H1 (cell line): ENCODE data around the gene FSTL4. TPM values are rescaled to one million over a fixed set of nuclear protein-coding genes. Genes with fewer than 3 reads are reported as not detected.

Experiments
- CTCF ChIA-PET: fragments of 300-600 bp; sonication (Branson Sonifier 250); formaldehyde crosslinking; loops from one replicate; lab custom pipeline; 2021; ENCODE audit not compliant: partially characterized antibody; lab: Charles Lee
- POLR2A ChIA-PET: fragments of 300-600 bp; sonication (Branson Sonifier 250); formaldehyde crosslinking; loops from one replicate; lab custom pipeline; 2021; ENCODE audit warnings: inconsistent platforms; ENCODE audit not compliant: partially characterized antibody; lab: Charles Lee
- DNase-seq, 2 experiments: peaks; one replicate each; pipeline versions ENCODE4 v3.0.0 to v3.0.0-alpha.2; 2010 to 2022; ENCODE audit warnings: low spot score in 2 of 2, low read depth in 1 of 2, mixed read lengths in 1 of 2
- FAIRE-seq: peaks from 2 replicates; lab custom pipeline; 2011; peaks lifted over from hg19 to GRCh38; lab: Jason Lieb, UNC
- H2AFZ ChIP-seq: 2 replicates; pipeline ENCODE4 v1.8.1; 2012; ENCODE audit warnings: low read length, inconsistent platforms
- H2AK5ac ChIP-seq: 2 replicates; pipeline ENCODE4 v1.6.1; 2013; ENCODE audit warnings: low read depth, low read length
- H2BK120ac ChIP-seq: replicated peaks from 2 replicates; pipeline ENCODE3; 2013; ENCODE audit warnings: low read depth, low read length, inconsistent platforms
- H2BK12ac ChIP-seq: 2 replicates; pipeline ENCODE4 v1.6.1; 2013; ENCODE audit warnings: low read depth, low read length
- H2BK15ac ChIP-seq: 2 replicates; pipeline ENCODE4 v1.6.1; 2013; ENCODE audit warnings: low read length
- H2BK20ac ChIP-seq: 2 replicates; pipeline ENCODE4 v1.6.1; 2013; ENCODE audit warnings: low read length
- H2BK5ac ChIP-seq: 2 replicates; pipeline ENCODE4 v1.6.1; 2013; ENCODE audit warnings: low read depth, low read length
- H3K14ac ChIP-seq: 2 replicates; pipeline ENCODE4 v1.6.1; 2013; ENCODE audit warnings: inconsistent platforms; ENCODE audit not compliant: insufficient read length
- H3K18ac ChIP-seq: 2 replicates; pipeline ENCODE4 v1.6.1; 2013; ENCODE audit warnings: low read length; ENCODE audit errors: extremely low read depth
- H3K23ac ChIP-seq: 2 replicates; pipeline ENCODE4 v1.6.1; 2013; ENCODE audit warnings: inconsistent platforms; ENCODE audit not compliant: insufficient read length
- H3K23me2 ChIP-seq: 2 replicates; pipeline ENCODE4 v1.6.1; 2013; ENCODE audit warnings: low read depth, low read length
- H3K27ac ChIP-seq: 2 replicates; pipeline ENCODE4 v1.6.1; 2011; ENCODE audit warnings: low read depth, low read length, inconsistent platforms
- H3K27me3 ChIP-seq, 4 experiments: replicated peaks in 1 of 4; 1 replicate in 1 of 4; 2 replicates in 3 of 4; pipeline versions ENCODE4 v1.6.1 to v1.8.1; 2011 to 2013; ENCODE audit warnings: low read length in 3 of 4, mild to moderate bottlenecking in 3 of 4, inconsistent platforms in 2 of 4, mixed read lengths in 2 of 4, moderate library complexity in 1 of 4; ENCODE audit not compliant: control insufficient read depth in 3 of 4, insufficient read depth in 3 of 4; ENCODE audit errors: extremely low read depth in 1 of 4
- H3K36me3 ChIP-seq, 4 experiments: 2 replicates each; pipeline versions ENCODE4 v1.6.1 to v1.8.1; 2011 to 2013; ENCODE audit warnings: mild to moderate bottlenecking in 4 of 4, low read length in 3 of 4, moderate library complexity in 2 of 4, control low read depth in 1 of 4, inconsistent platforms in 1 of 4; ENCODE audit not compliant: insufficient read depth in 4 of 4, control insufficient read depth in 2 of 4
- H3K4ac ChIP-seq: replicated peaks from 2 replicates; pipeline ENCODE3; 2013; ENCODE audit warnings: low read length, low read depth, mixed read lengths, inconsistent platforms; ENCODE audit not compliant: insufficient read length
- H3K4me1 ChIP-seq, 4 experiments: replicated peaks in 1 of 4; 1 replicate in 1 of 4; 2 replicates in 3 of 4; pipeline versions ENCODE4 v1.6.1 to v1.8.1; 2011 to 2013; ENCODE audit warnings: low read length in 3 of 4, inconsistent platforms in 2 of 4, mixed read lengths in 1 of 4; ENCODE audit not compliant: insufficient read depth in 4 of 4, control insufficient read depth in 3 of 4
- H3K4me2 ChIP-seq, 2 experiments: 2 replicates each; pipeline versions ENCODE4 v1.6.1 to v1.8.1; 2011 to 2013; ENCODE audit warnings: low read depth in 2 of 2, low read length in 2 of 2, control low read depth in 1 of 2, inconsistent platforms in 1 of 2, mild to moderate bottlenecking in 1 of 2; ENCODE audit not compliant: insufficient read depth in 1 of 2
- H3K4me3 ChIP-seq, 4 experiments: fragments of 200-600, 300-600 bp in 1 of 4; sonication (generic), shearing (Covaris generic), sonication (Bioruptor Twin) in 1 of 4; 2 replicates each; pipeline versions ENCODE4 v1.5.1 to v1.8.1; 2011 to 2016; ENCODE audit warnings: low read length in 4 of 4, low read depth in 3 of 4, control low read depth in 2 of 4, inconsistent platforms in 2 of 4, mild to moderate bottlenecking in 2 of 4, mixed read lengths in 1 of 4, moderate library complexity in 1 of 4; ENCODE audit not compliant: insufficient read depth in 2 of 4; ENCODE audit errors: extremely low read depth in 1 of 4
- H3K56ac ChIP-seq: replicated peaks from 2 replicates; pipeline ENCODE3; 2013; ENCODE audit warnings: low read depth, mild to moderate bottlenecking, mixed read lengths, low read length, inconsistent platforms; ENCODE audit not compliant: insufficient read length
- H3K79me1 ChIP-seq: 2 replicates; pipeline ENCODE4 v1.6.1; 2013; ENCODE audit warnings: low read depth, low read length, control low read depth
- H3K79me2 ChIP-seq, 2 experiments: 2 replicates each; pipeline versions ENCODE4 v1.6.1 to v1.8.1; 2012 to 2013; ENCODE audit warnings: low read length in 2 of 2, mild to moderate bottlenecking in 2 of 2, inconsistent platforms in 1 of 2; ENCODE audit not compliant: insufficient read depth in 2 of 2, control insufficient read depth in 1 of 2
- H3K9ac ChIP-seq, 4 experiments: replicated peaks in 1 of 4; 1 replicate in 1 of 4; 2 replicates in 3 of 4; pipeline versions ENCODE4 v1.6.1 to v1.8.1; 2011 to 2013; ENCODE audit warnings: low read depth in 3 of 4, low read length in 3 of 4, control low read depth in 2 of 4, mild to moderate bottlenecking in 2 of 4, moderate library complexity in 2 of 4, inconsistent platforms in 1 of 4; ENCODE audit errors: extremely low read depth in 1 of 4
- H3K9me3 ChIP-seq, 2 experiments: 2 replicates each; pipeline versions ENCODE4 v1.6.1 to v1.8.1; 2012 to 2013; ENCODE audit warnings: mild to moderate bottlenecking in 2 of 2, moderate library complexity in 2 of 2, control low read depth in 1 of 2, inconsistent platforms in 1 of 2, low read depth in 1 of 2, low read length in 1 of 2, mixed read lengths in 1 of 2; ENCODE audit not compliant: insufficient read depth in 2 of 2
- H4K20me1 ChIP-seq, 2 experiments: replicated peaks in 1 of 2; 2 replicates each; pipeline versions ENCODE3 to v1.8.1; 2011 to 2013; ENCODE audit warnings: inconsistent platforms in 2 of 2, low read length in 2 of 2, mild to moderate bottlenecking in 1 of 2; ENCODE audit not compliant: insufficient read depth in 2 of 2, control insufficient read depth in 1 of 2
- H4K5ac ChIP-seq: 2 replicates; pipeline ENCODE4 v1.6.1; 2013; ENCODE audit warnings: low read length, low read depth, mixed read lengths, inconsistent platforms; ENCODE audit not compliant: insufficient read length
- H4K8ac ChIP-seq: 2 replicates; pipeline ENCODE4 v1.8.0; 2013; ENCODE audit warnings: mild to moderate bottlenecking, moderate library complexity, low read length, inconsistent platforms; ENCODE audit not compliant: insufficient read depth; ENCODE audit errors: extremely low read depth
- H4K91ac ChIP-seq: replicated peaks from 2 replicates; pipeline ENCODE3; 2013; ENCODE audit warnings: low read length, mixed read lengths, inconsistent platforms; ENCODE audit not compliant: insufficient read length
- BCL11A ChIP-seq, 2 experiments: IDR thresholded peaks; one replicate each; pipeline ENCODE4 v1.6.1; 2011; ENCODE audit warnings: low read depth in 2 of 2, low read length in 2 of 2, mild to moderate bottlenecking in 2 of 2
- KDM1A ChIP-seq: fragments of 200-600, 300-600 bp; sonication (generic); IDR thresholded peaks from 2 replicates; pipeline ENCODE4 v1.7.1; 2016; ENCODE audit warnings: mild to moderate bottlenecking, low read length, borderline replicate concordance
- KDM5A ChIP-seq: fragments of 200-600 bp; IDR thresholded peaks from 2 replicates; pipeline ENCODE4 v1.7.1; 2012; ENCODE audit warnings: mild to moderate bottlenecking, low read length, inconsistent platforms, mixed read lengths
- RNF2 ChIP-seq: fragments of 200-900, 300-1000 bp; sonication (generic); IDR thresholded peaks from 2 replicates; pipeline ENCODE4 v1.7.1; 2016; ENCODE audit warnings: borderline replicate concordance, low read depth, mild to moderate bottlenecking, antibody characterized with exemption, low read length; ENCODE audit not compliant: poor library complexity, severe bottlenecking; ENCODE audit errors: missing control alignments
- SAP30 ChIP-seq: fragments of 300-600 bp; sonication (generic); IDR thresholded peaks from 2 replicates; pipeline ENCODE4 v1.7.1; 2012; ENCODE audit warnings: low read length, moderate library complexity, mild to moderate bottlenecking, inconsistent platforms; ENCODE audit not compliant: insufficient read depth, insufficient replicate concordance
- WGBS, 2 experiments: shearing (Covaris generic) in 1 of 2; methylation state at CpG; one replicate each; pipeline versions ENCODE4 v1.1.6 to v1.1.7; 2013 to 2015; ENCODE audit warnings: low lambda C conversion rate in 2 of 2, mixed read lengths in 2 of 2, inconsistent platforms in 1 of 2, low coverage in 1 of 2, missing lambda C conversion rate in 1 of 2; ENCODE audit not compliant: insufficient replicate concordance in 2 of 2, insufficient coverage in 1 of 2, insufficient read length in 1 of 2; ENCODE audit errors: extremely low coverage in 1 of 2, missing lambda C conversion rate in 1 of 2; 5-methylcytosine and 5-hydroxymethylcytosine counted together
- polyA plus RNA-seq, 7 experiments: library from polyadenylated mRNA; depleted of rRNA in 3 of 7; stranded (reverse) in 5 of 7; unstranded in 2 of 7; fragments of >200 nt in 5 of 7; fragments of 200-250 nt in 2 of 7; gene quantifications; 1 replicate in 5 of 7; 2 replicates in 1 of 7; 4 replicates in 1 of 7; pipeline versions ENCODE4 v1.2.1 to v1.2.3, GENCODE V29; 2011 to 2013; ENCODE audit warnings: missing spikeins in 2 of 7, mixed read lengths in 2 of 7
- total RNA-seq: library from RNA; stranded (reverse); fragmentation: NEBNext Ultra II Directional; extraction: Animal tissue kit (Norgen Biotek cat#: 25700); gene quantifications from 2 replicates; pipeline ENCODE4 v1.2.1, GENCODE V29; 2021

The FSTL4 gene
- total and polyA plus RNA-seq, 2 of the 8 experiments (the other 6 are each of a cell fraction or from before 2014, with no cell fraction given): 3.1 to 4.1 TPM

DNA sequence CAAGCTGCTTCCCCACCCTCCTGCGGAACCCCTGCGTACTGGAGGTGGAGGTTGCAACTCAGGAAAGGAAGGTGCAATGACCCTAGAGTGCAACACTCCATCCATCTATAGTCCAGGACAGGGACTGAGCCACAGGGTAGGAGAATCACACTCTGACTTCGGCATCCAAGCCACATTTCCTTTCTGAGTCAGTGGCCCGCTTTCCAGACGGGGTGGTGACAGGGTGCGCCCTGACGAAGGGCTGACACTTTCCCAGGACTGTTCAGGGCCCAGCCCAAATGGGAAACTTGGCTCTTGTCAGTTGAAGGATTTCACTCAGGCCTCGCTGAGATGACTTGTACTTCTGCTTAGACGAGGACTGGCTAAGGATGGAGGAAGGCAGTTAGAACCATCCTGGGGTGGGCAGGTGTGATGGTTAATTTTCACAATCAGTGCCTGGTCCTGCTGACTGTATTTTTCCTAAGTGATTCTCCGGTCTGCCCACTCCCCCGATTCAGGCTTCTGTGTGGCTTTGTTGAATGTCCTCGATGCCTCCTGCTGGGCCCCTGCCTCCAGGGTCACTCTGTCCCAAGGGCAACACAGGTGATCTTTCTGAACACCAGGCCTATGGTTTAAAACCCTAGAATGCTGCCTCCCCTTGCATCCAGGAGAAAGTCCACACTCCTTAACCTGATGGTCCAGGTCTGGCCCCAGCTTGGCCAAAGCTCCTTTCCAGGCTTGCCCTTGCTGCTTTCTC is 228.1 kb downstream of the FSTL4 start:
- H2AFZ ChIP-seq: no peak overlapping the region
- H3K4me2 ChIP-seq: 0 out of 4 replicates have a peak overlapping the region, but pooled peaks of 1 of the 2 experiments have one; percentile 16
- no peak for TF ChIP-seq BCL11A (IDR thresholded peaks at IDR 0.05; ENCODE audit: low read depth in 2 of 2, low read length in 2 of 2)
- no peak for TF ChIP-seq KDM1A
- TF ChIP-seq KDM5A: no peak
- no peak for TF ChIP-seq SAP30
- no peak for TF ChIP-seq RNF2
- no peaks in the 10 kb centered on the region for H3K79me1 ChIP-seq
- no peak overlapping the region for H3K14ac ChIP-seq
- H2AK5ac ChIP-seq: no peak overlapping the region
- H3K56ac ChIP-seq: no peak overlapping the region
- peak overlapping the region; percentile 5 for H2BK15ac ChIP-seq
- 86% methylated on average over 12 of the region's 12 CpGs; no CpG with 5 or more reads in 1 of the 2 experiments for WGBS, 2 experiments
- no peak overlapping the region for H3K27ac ChIP-seq
- peak overlapping the region; percentile 48; the same call in 1 of the 2 replicates for H2BK5ac ChIP-seq
- DNase-seq: no peak
- no peaks in the 10 kb centered on the region for H3K23me2 ChIP-seq
- peaks cover 0 to 17% (median 12%) of the 10 kb centered on the region in 4 experiments; a peak in 6 of 7 replicates for H3K4me1 ChIP-seq
- no peaks in the 10 kb centered on the region for H3K79me2 ChIP-seq
- FAIRE-seq: no peak
- H3K4me3 ChIP-seq: no peak overlapping the region
- H4K91ac ChIP-seq: peak overlapping the region; percentile 36
- no peaks in the 10 kb centered on the region for H3K9me3 ChIP-seq
- H4K20me1 ChIP-seq: no peaks in the 10 kb centered on the region
- CTCF ChIA-PET: interaction anchor here (1.2 kb wide), 1 partner anchor 24 kb away, joined by 3 read pairs; no protein-coding TSS in a partner anchor
- H3K18ac ChIP-seq: peak overlapping the region; percentile 48; the same call in 1 of the 2 replicates
- no peak overlapping the region for H4K5ac ChIP-seq
- no peak overlapping the region for H3K4ac ChIP-seq
- H3K27me3 ChIP-seq: peaks cover 0 to 2% (median 0%) of the 10 kb centered on the region in 4 experiments; a peak in 2 of 7 replicates
- peak overlapping the region; percentile 78; the same call in 1 of the 2 replicates for H2BK12ac ChIP-seq
- POLR2A ChIA-PET: no interaction called here
- peak overlapping the region; percentile 68; the same call in 1 of the 2 replicates for H2BK20ac ChIP-seq
- H4K8ac ChIP-seq: no peak overlapping the region
- no peak overlapping the region for H2BK120ac ChIP-seq
- H3K9ac ChIP-seq: no peak overlapping the region
- no peaks in the 10 kb centered on the region for H3K36me3 ChIP-seq
- no peak overlapping the region for H3K23ac ChIP-seq
